ENCODE measurements around the gene MAPRE3.

GRCh38 chr2:27038012-27038411 is 67.6 kb downstream of the MAPRE3 start:
- TF ChIP-seq ZFP3 (CRISPR knock-in tag; IDR thresholded peaks at IDR 0.05) (no peak), PATZ1 (CRISPR knock-in tag; IDR thresholded peaks at IDR 0.05; ENCODE audit: borderline replicate concordance) (no peak), ESRRG (CRISPR knock-in tag; IDR thresholded peaks at IDR 0.05) (no peak), TOX (CRISPR knock-in tag; IDR thresholded peaks at IDR 0.05; ENCODE audit: borderline replicate concordance) (no peak), BACH2 (CRISPR knock-in tag; IDR thresholded peaks at IDR 0.05; ENCODE audit: borderline replicate concordance) (no peak), ZNF70 (CRISPR knock-in tag; IDR thresholded peaks at IDR 0.05) (no peak), ISL1 (CRISPR knock-in tag; IDR thresholded peaks at IDR 0.05) (no peak), RARB (CRISPR knock-in tag; IDR thresholded peaks at IDR 0.05) (no peak), ARNTL (CRISPR knock-in tag; IDR thresholded peaks at IDR 0.05; ENCODE audit: borderline replicate concordance, low read depth) (no peak), CREB5 (CRISPR knock-in tag; IDR thresholded peaks at IDR 0.05; ENCODE audit: low read depth) (no peak), SNAI2 (CRISPR knock-in tag; IDR thresholded peaks at IDR 0.05) (no peak)
- TF ChIP-seq, protein P1, sequence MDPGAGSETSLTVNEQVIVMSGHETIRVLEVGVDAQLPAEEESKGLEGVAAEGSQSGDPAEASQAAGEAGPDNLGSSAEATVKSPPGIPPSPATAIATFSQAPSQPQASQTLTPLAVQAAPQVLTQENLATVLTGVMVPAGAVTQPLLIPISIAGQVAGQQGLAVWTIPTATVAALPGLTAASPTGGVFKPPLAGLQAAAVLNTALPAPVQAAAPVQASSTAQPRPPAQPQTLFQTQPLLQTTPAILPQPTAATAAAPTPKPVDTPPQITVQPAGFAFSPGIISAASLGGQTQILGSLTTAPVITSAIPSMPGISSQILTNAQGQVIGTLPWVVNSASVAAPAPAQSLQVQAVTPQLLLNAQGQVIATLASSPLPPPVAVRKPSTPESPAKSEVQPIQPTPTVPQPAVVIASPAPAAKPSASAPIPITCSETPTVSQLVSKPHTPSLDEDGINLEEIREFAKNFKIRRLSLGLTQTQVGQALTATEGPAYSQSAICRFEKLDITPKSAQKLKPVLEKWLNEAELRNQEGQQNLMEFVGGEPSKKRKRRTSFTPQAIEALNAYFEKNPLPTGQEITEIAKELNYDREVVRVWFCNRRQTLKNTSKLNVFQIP (CRISPR knock-in tag; IDR thresholded peaks at IDR 0.05; ENCODE audit: borderline replicate concordance, low read depth): no peak

Measured in SK-N-SH treated with all-trans-retinoic acid at 6 μM for 48 hours (cell line).